COR-L47 (cell line): ENCODE results near the gene GP1BB.
A peak's percentile ranks its signal among the peaks of the same experiment; 100 is the strongest.

Source experiments
- DNase-seq: peaks from one replicate; lab custom pipeline; 2025; lab: John Stamatoyannopoulos, UW

GP1BB gene

GRCh38 chr22:19742160-19743066 is 19.1 kb downstream of the GP1BB start:
- peak; percentile 47 for DNase-seq

DNA sequence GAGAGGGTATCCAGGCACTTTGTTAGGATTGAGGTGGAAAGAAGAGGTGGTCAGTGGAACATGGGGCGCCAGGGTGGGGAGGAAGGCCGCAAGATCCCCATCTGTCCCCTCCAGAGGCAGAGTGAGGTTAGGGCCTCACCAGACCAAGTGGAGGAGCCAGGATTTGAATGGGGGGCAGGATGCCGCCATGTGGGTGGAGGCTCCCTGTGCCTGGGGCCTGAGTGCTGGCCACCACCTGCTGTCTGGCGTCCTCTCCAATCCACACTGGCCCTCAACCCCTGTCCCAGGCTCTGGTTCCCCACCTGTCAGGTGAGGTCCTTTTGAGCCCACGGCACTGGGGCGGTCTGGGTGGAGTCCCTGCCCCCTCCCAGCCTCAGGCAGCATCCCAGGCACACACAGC is 19.7 kb downstream of the GP1BB start:
- DNase-seq: no peak

DNA sequence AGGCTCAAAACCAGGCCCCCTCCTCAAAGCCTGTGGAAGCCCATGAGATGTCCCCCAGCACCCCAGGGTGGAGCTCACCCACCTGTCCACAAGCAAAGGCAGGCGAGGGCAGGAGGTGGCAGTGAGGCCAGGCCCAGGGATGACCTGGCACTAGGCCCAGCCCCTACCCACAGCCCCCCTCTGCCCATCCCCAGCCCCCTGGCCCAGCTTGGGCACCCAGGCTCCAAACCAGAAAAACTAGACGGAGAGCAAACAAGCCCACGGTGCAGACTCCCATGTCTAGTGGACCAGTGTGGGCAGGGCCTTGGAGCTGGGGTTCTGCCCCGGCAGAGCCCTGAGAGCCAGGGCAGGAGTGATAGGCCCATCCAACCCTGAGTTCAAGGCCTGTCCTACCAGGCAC is 20.3 kb downstream of the GP1BB start:
- DNase-seq: no peak

DNA sequence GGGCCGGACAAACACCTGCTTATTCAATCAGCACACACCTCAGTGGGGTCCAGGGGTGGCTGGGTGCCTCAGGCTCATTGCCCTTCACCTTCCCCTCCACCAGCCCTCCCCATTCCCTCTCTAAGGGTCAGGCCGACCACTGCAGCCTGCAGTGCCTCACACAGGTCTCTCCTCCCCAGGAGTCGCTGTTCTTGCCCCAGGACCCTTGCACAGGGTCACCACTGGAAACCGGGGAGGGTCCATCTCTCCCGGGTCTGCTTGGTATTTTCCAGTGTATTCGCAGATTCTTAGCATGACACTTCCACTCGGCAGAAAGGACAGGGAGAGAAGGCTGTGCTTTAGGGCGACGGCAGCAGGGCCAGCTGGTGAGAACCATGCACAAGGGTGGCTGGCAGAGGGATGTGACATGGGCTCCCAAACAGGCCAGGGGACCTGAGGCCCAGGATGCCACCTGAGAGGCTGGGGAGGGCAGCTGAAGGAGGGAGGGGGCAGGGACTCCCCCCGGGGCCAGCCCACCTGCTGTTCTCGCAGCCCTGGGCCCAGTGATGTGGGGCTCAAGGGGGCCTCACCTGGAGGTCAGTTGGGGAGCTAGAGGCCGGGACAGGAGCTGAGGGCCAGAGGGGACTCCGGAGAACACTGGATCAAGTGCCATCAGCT is 21.1 kb downstream of the GP1BB start:
- no peak for DNase-seq

GRCh38 chr22:19745155-19746101 is 22.1 kb downstream of the GP1BB start:
- no peak for DNase-seq

DNA sequence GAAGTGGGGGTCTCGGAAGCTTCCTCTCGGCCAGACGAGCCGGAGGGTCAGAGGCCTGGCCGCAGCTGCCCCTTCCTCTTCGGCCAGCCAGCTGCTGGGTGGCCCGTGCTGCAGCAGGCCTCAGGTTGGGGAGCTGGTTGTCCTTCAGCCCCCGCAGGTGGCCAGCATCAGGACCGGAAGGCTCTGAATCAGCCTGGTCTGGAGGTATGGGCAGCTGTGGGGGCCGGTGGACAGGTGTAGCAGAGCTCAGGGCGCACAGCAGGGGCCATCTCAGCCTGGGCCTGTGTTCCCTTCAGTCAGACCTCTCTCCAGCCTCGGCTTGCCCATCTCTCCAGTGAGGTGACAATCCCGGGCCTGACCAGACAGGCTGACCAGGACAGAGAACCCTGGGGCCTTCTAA is 23.4 kb downstream of the GP1BB start:
- no peak for DNase-seq

DNA sequence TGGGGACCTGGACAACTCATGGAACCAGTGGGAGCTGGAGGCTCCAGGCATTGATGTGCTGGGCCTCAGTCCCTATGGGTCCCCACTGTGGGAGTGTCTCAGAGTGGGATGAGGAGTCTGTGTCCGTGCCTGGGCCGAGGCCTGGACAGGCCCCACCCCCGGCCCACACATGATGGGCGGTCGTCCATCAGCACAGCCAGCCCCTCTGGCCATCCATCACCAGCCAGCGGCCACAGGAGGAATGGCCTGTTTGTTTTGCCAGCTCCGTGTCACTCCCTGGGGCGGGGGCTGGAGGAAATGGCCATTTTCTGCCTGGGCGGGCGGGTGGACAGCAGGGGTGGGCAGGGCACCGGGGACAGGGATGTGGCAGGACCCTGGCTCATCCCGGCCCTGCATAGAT is 24.2 kb downstream of the GP1BB start:
- DNase-seq: no peak

- DNase-seq: no peak
Measured at GRCh38 chr22:19748139-19748538, 24.8 kb downstream of the GP1BB start.

DNA sequence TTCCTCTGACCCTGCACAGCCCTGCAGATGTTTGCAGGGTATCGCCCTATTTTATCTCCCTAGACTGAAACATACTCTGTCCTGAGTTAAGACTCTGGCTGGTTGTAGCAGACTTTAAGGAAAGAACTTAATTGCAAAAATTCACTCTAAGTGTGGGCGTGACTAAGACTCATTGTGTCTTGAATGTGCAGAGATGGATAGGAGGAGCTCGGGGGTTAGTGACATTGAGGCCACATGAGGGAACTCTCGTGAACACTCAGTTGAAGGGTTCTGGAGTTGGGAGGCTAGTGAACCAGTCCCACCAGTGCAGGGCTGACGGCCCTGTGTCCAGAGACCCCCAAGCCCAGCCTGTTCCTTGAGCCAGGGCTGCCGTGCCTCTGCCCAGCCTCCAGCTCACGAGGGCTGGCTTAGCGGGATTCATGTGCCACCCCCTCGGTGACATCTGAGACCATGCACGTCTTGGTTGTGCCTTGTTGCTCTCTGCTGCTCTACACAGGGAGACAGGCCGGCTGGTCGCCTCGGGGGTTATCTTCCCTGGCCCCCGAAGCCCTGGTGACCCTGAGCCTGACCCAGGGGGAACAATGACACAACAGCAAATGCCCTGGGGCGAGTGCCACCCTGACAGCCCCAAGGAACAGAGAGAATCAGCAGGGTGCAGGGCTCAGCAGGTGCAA is 25.8 kb downstream of the GP1BB start:
- no peak for DNase-seq

GRCh38 chr22:19749876-19750275 is 26.5 kb downstream of the GP1BB start:
- no peak for DNase-seq

DNA sequence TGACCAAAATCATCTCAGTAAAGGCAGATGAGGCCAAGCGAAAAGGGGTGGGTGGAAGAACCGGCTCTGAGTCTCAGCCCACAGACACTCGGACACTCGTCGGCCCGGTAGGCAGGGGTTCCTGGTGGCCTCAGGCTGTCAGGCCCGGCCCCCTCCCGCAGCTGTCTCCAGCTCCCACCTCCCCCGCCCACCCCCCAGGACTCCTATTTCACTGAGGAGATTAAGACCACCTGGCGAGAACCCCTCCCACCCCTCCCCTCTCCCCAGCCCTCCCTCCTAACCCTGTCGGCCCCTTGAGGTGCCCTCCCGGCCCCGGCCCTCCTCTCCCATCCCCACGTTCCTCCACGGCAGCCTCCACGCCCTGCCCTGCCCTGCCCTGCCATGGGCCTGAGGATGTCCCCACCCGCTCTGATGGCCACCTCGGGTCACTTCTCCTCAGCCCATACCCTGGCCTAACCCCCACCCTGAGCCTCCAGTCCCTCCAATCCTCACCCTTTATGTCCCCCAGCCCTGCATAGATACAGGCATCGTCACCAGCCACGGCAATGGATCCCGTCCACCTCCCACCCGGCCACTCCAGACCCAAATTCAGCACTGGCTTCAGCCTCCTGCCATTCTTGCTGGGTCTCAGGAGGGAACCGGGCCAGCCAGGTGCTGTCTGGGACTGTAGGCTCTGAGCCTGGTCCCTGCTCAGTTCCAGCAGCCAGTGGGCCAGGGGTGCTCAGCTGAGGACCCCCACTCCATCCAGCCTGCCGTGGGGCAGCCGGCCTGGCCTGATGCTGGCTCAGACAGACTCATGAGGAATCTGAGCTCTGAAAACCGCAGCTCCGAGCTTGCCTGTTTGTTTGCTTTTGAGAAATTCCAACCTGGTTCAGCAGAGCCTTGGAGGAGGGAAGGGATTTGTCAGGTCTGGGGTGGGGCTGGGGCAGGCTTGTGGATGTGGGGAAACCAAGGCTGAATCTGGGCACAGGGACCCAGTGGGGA is 27.5 kb downstream of the GP1BB start:
- DNase-seq: no peak

DNA sequence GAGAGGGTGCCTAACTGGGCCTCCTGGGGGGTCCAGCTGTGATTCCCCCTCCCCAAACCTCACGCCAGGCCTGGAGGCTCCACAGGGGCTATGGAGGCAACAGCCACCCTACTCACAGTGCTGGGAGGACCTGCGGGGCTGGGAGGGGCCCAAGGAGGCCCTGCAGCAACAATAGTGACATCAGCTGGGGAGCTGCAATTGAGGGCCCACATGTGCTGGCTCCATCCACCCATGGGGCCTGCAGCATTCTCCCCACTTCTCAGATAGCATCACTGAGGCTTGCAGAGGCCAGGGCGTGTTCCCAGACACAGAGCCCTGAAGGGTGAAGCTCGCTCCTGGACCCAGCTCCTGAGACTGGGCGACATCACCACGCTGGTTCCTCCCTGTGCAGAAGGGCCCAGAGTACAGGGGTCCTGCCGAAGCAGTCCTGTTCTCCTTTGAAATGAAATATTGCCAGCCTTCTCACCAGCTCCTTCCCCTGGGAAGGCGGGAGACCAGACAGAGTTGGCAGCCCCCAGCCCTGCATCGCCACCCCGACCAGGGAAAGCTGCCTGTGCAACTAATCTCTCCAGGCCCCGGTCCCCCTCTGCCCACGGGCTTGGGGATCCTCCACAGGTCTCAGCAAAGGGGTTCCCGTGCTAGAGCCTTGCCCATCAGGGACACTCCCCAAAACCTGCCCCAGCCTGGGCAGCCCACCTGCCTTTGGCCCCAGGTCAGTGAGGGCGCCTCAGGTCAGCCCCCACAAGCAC is 28.3 kb downstream of the GP1BB start:
- DNase-seq: no peak

GRCh38 chr22:19753090-19753842 is 29.9 kb downstream of the GP1BB start:
- no peak for DNase-seq

DNA sequence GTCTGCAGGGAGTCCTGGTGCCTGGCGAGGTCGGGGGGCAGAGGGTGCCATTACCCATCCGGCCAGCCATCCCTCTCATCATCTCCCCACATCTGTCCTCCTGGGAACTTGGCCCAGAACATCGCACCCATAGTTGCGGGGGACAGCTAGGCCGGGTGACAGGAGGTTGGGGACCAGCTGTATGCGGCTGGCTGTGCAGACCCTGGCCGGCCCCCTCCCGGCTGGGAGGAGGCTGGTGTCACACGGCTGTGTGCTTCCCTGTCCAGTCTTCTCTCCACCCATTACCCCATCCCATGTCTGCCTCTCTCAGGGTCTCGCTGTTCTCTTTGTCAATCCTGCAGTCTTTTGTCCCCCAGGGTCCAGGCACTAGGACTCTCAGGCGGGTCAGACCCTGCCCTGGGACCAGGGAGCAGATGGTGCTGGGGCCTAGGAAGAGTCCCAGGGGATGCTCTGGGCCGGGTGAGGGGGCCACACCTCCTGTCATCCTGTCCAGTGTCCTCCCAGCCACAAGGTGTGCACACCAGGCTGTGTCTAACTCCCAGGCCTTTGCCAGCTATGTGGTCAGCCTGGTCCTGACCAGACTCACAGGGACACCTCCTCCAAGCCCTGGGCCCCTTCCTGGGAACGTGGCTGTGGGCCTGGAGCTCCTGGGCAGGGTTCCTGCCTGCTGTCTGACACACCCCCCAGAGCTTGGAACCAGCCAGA is 30.8 kb downstream of the GP1BB start:
- DNase-seq: no peak

- DNase-seq: no peak
Measured at GRCh38 chr22:19754701-19755144, 31.4 kb downstream of the GP1BB start.

- DNase-seq: no peak
Measured at GRCh38 chr22:19755145-19755710, 31.9 kb downstream of the GP1BB start.

GRCh38 chr22:19755722-19756287 is 32.5 kb downstream of the GP1BB start:
- no peak for DNase-seq
